T-helper 17 cell (primary cell): ENCODE measurements around the gene HSPB1. TPM values are rescaled to one million over a fixed set of nuclear protein-coding genes. Genes with fewer than 3 reads are reported as not detected.
"Not testable (repeated sequence)": the region's sequence is repeated elsewhere in the genome, so short reads cannot be mapped to it uniquely, and the experiment has no call there.

ENCODE experiments used
- ATAC-seq: fragments of 150-1000 bp; cut with Tn5 transposase; 2 replicates; pipeline ENCODE4 v1.10.0; 2021; ENCODE audit warnings: mild to moderate bottlenecking, moderate library complexity
- DNase-seq, 3 donors: peaks; one replicate each; pipeline versions ENCODE4 v3.0.0 to v3.0.0-alpha.2; 2020 to 2021
- H3K9me3 ChIP-seq: one replicate; pipeline ENCODE4 v1.7.0; 2013; ENCODE audit warnings: low read length, mild to moderate bottlenecking; ENCODE audit not compliant: control insufficient read depth, poor library complexity, severe bottlenecking
- H3K27ac Mint-ChIP-seq: one replicate; pipeline ENCODE4 v1.8.0; 2022; ENCODE audit warnings: mild to moderate bottlenecking, moderate library complexity, mixed read lengths
- H3K27me3 Mint-ChIP-seq: one replicate; pipeline ENCODE4 v1.8.0; 2022; ENCODE audit warnings: mixed read lengths
- H3K36me3 Mint-ChIP-seq: one replicate; pipeline ENCODE4 v1.8.0; 2022; ENCODE audit warnings: low read depth, mixed read lengths
- H3K4me1 Mint-ChIP-seq: one replicate; pipeline ENCODE4 v1.8.0; 2022; ENCODE audit warnings: mild to moderate bottlenecking, mixed read lengths
- H3K4me3 Mint-ChIP-seq: one replicate; pipeline ENCODE4 v1.8.0; 2022; ENCODE audit warnings: mild to moderate bottlenecking, moderate library complexity, mixed read lengths
- total RNA-seq, 4 donors: library from RNA in 2 of 4; stranded (reverse) in 2 of 4; gene quantifications; one replicate each; pipeline ENCODE4 v1.2.3 and lab custom pipeline; 2022 to 2026

Gene HSPB1
- total RNA-seq, 2 donors from 2014 or later: 25.8 to 33.2 TPM

- Mint-ChIP-seq H3K36me3 (no peaks in the 10 kb centered on the region), H3K27me3 (no peaks in the 10 kb centered on the region), H3K4me3 (peak overlapping the region; percentile 97), H3K4me1 (peaks cover 23% of the 10 kb centered on the region), H3K27ac (peak overlapping the region; percentile 97)
- DNase-seq (peak; percentile 34 to 42 (median 40)), ATAC-seq (peak; percentile 57)
- H3K9me3 ChIP-seq: no peaks in the 10 kb centered on the region
Measured at GRCh38 chr7:76318488-76319353, 16.2 kb downstream of the HSPB1 start.

GRCh38 chr7:76325092-76325491 is 22.6 kb downstream of the HSPB1 start:
- ATAC-seq: no peak

DNA sequence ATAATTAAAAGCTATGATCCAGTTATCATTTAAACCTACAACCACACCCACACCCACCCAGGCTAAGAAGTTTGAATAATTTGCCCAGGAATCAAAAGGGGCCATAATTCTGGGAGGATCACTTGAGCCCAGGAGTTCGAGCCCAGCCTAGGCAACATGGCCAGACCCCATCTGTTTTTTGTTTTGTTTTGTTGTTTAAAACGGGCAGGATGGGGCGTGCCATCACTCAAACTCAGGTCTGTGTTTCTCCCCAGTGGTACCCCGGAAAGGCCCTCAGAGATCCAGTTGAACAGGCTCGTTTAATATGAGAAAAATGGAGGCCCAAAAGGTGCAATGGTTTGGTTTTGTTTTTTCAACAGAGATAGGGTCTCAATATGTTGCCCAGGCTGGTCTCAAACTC is 23.3 kb downstream of the HSPB1 start:
- no peaks in the 10 kb centered on the region for H3K9me3 ChIP-seq
- peaks cover 21% of the 10 kb centered on the region for H3K4me1 Mint-ChIP-seq
- ATAC-seq: no peak
- H3K27ac Mint-ChIP-seq: no peak overlapping the region
- peaks cover 8% of the 10 kb centered on the region for H3K36me3 Mint-ChIP-seq
- no peak for DNase-seq
- no peaks in the 10 kb centered on the region for H3K27me3 Mint-ChIP-seq
- H3K4me3 Mint-ChIP-seq: no peak overlapping the region

More at GRCh38 chr7:76325092-76325491, 22.6 kb downstream of the HSPB1 start:
- Mint-ChIP-seq H3K4me3 (no peak overlapping the region), H3K36me3 (peaks cover 8% of the 10 kb centered on the region), H3K27ac (no peak overlapping the region), H3K4me1 (peaks cover 16% of the 10 kb centered on the region), H3K27me3 (no peaks in the 10 kb centered on the region)
- DNase-seq: no peak
- no peaks in the 10 kb centered on the region for H3K9me3 ChIP-seq

GRCh38 chr7:76326646-76327233 is 24.3 kb downstream of the HSPB1 start:
- no peak overlapping the region for H3K4me3 Mint-ChIP-seq
- DNase-seq (no peak), ATAC-seq (no peak)
- H3K27me3 Mint-ChIP-seq: no peaks in the 10 kb centered on the region
- no peaks in the 10 kb centered on the region for H3K9me3 ChIP-seq
- peaks cover 21% of the 10 kb centered on the region for H3K4me1 Mint-ChIP-seq
- H3K36me3 Mint-ChIP-seq: peaks cover 8% of the 10 kb centered on the region
- H3K27ac Mint-ChIP-seq: no peak overlapping the region

DNA sequence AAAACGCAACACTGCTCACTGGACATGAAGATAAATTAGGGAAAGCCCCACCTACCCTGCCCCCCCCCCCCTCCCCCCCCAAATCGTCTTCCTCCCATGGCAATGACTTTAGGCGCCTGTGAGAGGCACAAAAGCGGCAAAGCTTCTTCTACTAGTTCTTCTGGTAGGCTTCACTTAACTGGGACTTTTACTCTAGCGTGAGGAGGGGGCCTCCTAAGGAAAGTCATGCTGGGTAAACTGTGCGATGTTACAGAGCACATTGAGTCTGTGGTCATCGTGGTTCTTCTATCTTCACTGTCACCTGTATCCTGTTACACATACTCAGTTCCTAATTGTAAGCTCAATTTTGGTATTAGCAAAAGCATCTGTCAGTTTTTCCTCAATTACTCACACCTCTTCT is 25.1 kb downstream of the HSPB1 start:
- Mint-ChIP-seq H3K36me3 (peaks cover 8% of the 10 kb centered on the region), H3K27me3 (no peaks in the 10 kb centered on the region), H3K27ac (no peak overlapping the region), H3K4me1 (peaks cover 27% of the 10 kb centered on the region), H3K4me3 (no peak overlapping the region)
- H3K9me3 ChIP-seq: no peaks in the 10 kb centered on the region
- DNase-seq: no peak
- ATAC-seq: no peak

DNA sequence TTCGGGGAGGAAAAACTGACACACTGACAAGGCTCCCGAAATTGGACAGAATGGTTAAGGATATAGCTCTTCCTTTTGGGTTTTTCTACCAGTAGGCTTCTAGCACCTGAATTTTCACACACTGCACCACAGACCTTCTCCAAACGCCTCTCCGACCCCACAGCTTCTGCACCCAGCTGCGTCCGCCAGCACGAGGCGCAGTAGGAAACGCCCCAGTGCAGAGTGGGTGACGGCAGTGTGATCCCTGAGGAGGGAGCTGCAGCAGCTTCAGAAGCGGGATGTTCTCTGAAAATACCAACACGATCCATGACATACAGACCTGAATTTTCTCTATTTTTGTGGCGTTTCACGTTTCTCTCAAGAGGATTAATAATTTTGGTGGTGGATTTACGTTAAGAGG is 25.9 kb downstream of the HSPB1 start:
- Mint-ChIP-seq H3K36me3 (peaks cover 8% of the 10 kb centered on the region), H3K27ac (peak overlapping the region; percentile 75), H3K4me1 (peaks cover 29% of the 10 kb centered on the region), H3K4me3 (no peak overlapping the region), H3K27me3 (no peaks in the 10 kb centered on the region)
- no peak for ATAC-seq
- DNase-seq: no peak
- no peaks in the 10 kb centered on the region for H3K9me3 ChIP-seq

- H3K27me3 Mint-ChIP-seq: no peaks in the 10 kb centered on the region
- no peak overlapping the region for H3K27ac Mint-ChIP-seq
- no peaks in the 10 kb centered on the region for H3K9me3 ChIP-seq
- H3K4me1 Mint-ChIP-seq: peaks cover 30% of the 10 kb centered on the region
- DNase-seq (no peak), ATAC-seq (no peak)
- H3K36me3 Mint-ChIP-seq: peaks cover 8% of the 10 kb centered on the region
- H3K4me3 Mint-ChIP-seq: no peak overlapping the region
Measured at GRCh38 chr7:76329479-76329878, 27.0 kb downstream of the HSPB1 start.

GRCh38 chr7:76330261-76330660 is 27.8 kb downstream of the HSPB1 start:
- Mint-ChIP-seq H3K27ac (no peak overlapping the region), H3K36me3 (peaks cover 8% of the 10 kb centered on the region), H3K4me3 (no peak overlapping the region), H3K4me1 (peaks cover 30% of the 10 kb centered on the region), H3K27me3 (no peaks in the 10 kb centered on the region)
- no peaks in the 10 kb centered on the region for H3K9me3 ChIP-seq
- DNase-seq: no peak
- no peak for ATAC-seq

DNA sequence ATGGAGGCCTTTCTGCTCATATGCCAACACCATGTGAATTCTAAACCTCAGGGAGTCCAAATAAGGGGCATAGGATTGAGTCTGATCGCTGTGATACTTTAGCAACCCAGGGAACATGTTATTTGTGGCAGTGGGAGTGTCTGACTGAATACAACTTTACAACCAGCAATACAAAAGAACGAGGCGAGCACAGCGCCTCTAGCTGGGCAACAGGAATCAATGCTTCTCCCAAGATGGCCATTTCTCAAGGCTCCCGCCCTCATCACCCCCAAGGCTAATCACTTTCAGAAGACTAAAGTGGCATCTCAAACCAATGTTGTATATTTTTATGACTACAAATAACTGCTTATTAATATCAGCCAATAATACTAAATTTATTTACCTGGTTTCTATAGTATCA is 28.2 kb downstream of the HSPB1 start:
- Mint-ChIP-seq H3K27ac (no peak overlapping the region), H3K36me3 (peaks cover 8% of the 10 kb centered on the region), H3K4me1 (peaks cover 30% of the 10 kb centered on the region)

DNA sequence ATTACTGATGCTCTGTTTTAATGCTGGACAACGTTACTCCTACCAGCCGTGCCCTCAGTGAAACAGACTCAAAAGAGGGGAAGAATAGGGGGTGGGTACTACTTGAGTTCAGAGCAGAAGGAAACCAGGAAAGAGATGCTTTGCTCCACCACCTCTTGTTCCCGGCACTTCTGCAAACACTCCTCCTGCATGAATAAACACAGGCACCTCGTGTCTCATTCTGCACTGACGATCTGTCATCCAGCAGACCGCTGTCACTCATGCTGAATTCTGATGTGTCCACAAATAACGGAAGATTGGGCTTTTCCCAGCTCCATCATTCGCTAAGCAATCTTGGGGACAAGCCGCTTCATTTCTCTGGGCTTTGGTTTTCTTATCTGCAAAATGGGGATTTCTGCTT is 29.6 kb downstream of the HSPB1 start:
- Mint-ChIP-seq H3K36me3 (peaks cover 8% of the 10 kb centered on the region), H3K27me3 (no peaks in the 10 kb centered on the region), H3K27ac (peak overlapping the region; percentile 84), H3K4me3 (no peak overlapping the region), H3K4me1 (peaks cover 32% of the 10 kb centered on the region)
- no peaks in the 10 kb centered on the region for H3K9me3 ChIP-seq
- DNase-seq: no peak
- ATAC-seq: no peak

More for the DNA sequence above, 28.2 kb downstream of the HSPB1 start:
- ATAC-seq: no peak
- no peak for DNase-seq
- H3K9me3 ChIP-seq: no peaks in the 10 kb centered on the region
- no peak overlapping the region for H3K4me3 Mint-ChIP-seq
- H3K27me3 Mint-ChIP-seq: no peaks in the 10 kb centered on the region

GRCh38 chr7:76333511-76334101 is 31.1 kb downstream of the HSPB1 start:
- ATAC-seq: no peak
- H3K9me3 ChIP-seq: no peaks in the 10 kb centered on the region
- peaks cover 7% of the 10 kb centered on the region for H3K36me3 Mint-ChIP-seq
- no peak for DNase-seq
- no peaks in the 10 kb centered on the region for H3K27me3 Mint-ChIP-seq
- H3K27ac Mint-ChIP-seq: peak overlapping the region; percentile 84
- H3K4me1 Mint-ChIP-seq: peaks cover 36% of the 10 kb centered on the region
- H3K4me3 Mint-ChIP-seq: no peak overlapping the region

DNA sequence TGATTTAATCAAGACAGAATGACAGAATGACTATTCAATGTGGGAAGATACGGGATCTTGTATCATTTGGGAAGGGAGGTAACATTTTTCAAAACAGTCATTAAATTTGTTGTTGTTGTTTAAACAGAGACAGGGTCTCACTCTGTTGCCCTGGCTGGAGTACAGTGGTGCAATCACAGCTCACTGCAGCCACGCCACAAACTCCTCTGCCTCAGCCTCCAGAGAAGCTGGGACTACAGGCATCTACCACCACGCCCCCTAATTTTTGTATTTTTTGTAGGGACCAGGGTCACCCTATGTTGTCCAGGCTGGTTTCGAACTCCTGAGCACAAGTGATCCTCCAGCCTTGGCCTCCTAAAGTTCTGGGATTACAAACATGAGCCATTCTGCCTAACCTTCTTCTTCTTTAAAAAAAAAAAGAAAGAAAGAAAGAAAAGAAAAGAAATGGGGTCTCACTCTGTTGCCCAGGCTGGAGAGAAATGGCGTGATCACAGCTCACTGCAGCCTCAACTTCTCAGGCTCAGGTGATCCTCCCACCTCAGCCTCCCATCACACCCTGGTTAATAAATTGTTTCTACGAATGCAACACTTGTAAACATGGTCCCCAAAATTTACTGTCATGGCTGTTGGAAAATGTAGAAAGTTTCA is 32.0 kb downstream of the HSPB1 start:
- Mint-ChIP-seq H3K27me3 (no peaks in the 10 kb centered on the region), H3K27ac (peak overlapping the region; percentile 19), H3K4me3 (no peak overlapping the region), H3K36me3 (peaks cover 6% of the 10 kb centered on the region), H3K4me1 (peaks cover 30% of the 10 kb centered on the region)
- no peaks in the 10 kb centered on the region for H3K9me3 ChIP-seq
- ATAC-seq (no peak), DNase-seq (no peak)

DNA sequence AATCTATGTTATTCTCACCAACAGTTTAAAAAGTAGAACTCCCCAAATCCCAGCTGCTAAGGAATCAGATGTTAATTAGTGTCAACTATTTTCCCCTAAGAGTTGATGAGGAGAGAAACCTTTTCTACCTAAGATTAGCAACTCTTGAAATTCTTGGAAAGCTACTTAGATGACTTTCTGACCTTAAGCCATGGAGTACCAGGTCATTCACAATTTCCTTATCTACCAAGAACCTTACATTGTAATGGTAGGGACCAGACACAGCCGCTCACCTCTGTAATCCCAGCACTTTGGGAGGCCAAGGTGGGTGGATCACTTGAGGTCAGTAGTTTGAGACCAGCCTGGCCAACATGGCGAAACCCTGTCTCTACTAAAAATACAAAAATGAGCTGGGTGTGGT is 32.9 kb downstream of the HSPB1 start:
- H3K4me1 Mint-ChIP-seq: peaks cover 31% of the 10 kb centered on the region

More for the DNA sequence above, 32.9 kb downstream of the HSPB1 start:
- H3K4me3 Mint-ChIP-seq, H3K27me3 Mint-ChIP-seq, H3K9me3 ChIP-seq, H3K36me3 Mint-ChIP-seq, DNase-seq, ATAC-seq, H3K27ac Mint-ChIP-seq: not testable (repeated sequence)
